Ovary (tissue), 9 donors: Measurements from ENCODE around the gene ACY1. TPM values are rescaled to one million over a fixed set of nuclear protein-coding genes. Genes with fewer than 3 reads are reported as not detected.

Experiments
- DNase-seq, 5 donors: peaks; one replicate each; pipeline ENCODE4 v3.0.0-alpha.2; 2019 to 2020
- H3K27ac ChIP-seq, 2 donors: fragments of 200-600 bp; one replicate each; pipeline versions ENCODE4 v1.5.1 to v1.8.0; 2019 to 2022
- H3K27me3 ChIP-seq: fragments of 200-600 bp; one replicate; pipeline ENCODE4 v1.8.0; 2022
- H3K36me3 ChIP-seq: fragments of 200-600 bp; sonication (generic); one replicate; pipeline ENCODE4 v1.5.1; 2019
- H3K4me1 ChIP-seq: one replicate; pipeline ENCODE4 v1.8.1; 2013; ENCODE audit warnings: mild to moderate bottlenecking, moderate library complexity; ENCODE audit not compliant: insufficient read depth
- H3K4me3 ChIP-seq: fragments of 200-600 bp; sonication (generic); one replicate; pipeline ENCODE4 v1.5.1; 2017
- H3K9me3 ChIP-seq, 2 donors: fragments of 200-600 bp in 1 of 2; sonication (generic) in 1 of 2; one replicate each; pipeline versions ENCODE4 v1.5.1 to v1.8.1; 2013 to 2019; ENCODE audit warnings: mild to moderate bottlenecking in 1 of 2, moderate library complexity in 1 of 2
- CTCF ChIP-seq, 3 donors: fragments of 450-650 bp in 2 of 3; fragments of 200-600 bp in 1 of 3; IDR thresholded peaks; one replicate each; pipeline versions ENCODE4 v1.5.1 to v1.8.0; 2016 to 2022; ENCODE audit warnings: antibody characterized with exemption in 3 of 3, mild to moderate bottlenecking in 1 of 3
- EP300 ChIP-seq: sonication (generic); formaldehyde crosslinking; IDR thresholded peaks from one replicate; pipeline ENCODE4 v1.6.1; 2017; ENCODE audit warnings: antibody characterized with exemption
- POLR2A ChIP-seq: fragments of 450-650 bp; IDR thresholded peaks from one replicate; pipeline ENCODE4 v1.6.1; 2017; ENCODE audit warnings: antibody characterized with exemption, mild to moderate bottlenecking, moderate library complexity
- WGBS, 3 donors: extraction: QIAGEN DNeasy Blood & Tissue Kit in 1 of 3; methylation state at CpG; one replicate each; pipeline versions ENCODE4 v1.1.5 to v1.1.7; 2013 to 2017; 5-methylcytosine and 5-hydroxymethylcytosine counted together
- intact Hi-C, 4 donors: fragments of 100-400 bp; cut with DNase I; formaldehyde crosslinking; loops; one replicate each; pipeline versions ENCODE4 v1.11.0 to v1.15.1; 2022 to 2023
- polyA plus RNA-seq, 2 donors: library from polyadenylated mRNA; stranded (reverse); fragments of 200-250 nt in 1 of 2; fragments of 350-450 nt in 1 of 2; fragmentation: Illumina TruSeq in 1 of 2; extraction: RNeasy Lipid Tissue Mini Kit (QIAGEN cat#74804) in 1 of 2; gene quantifications; one replicate each; pipeline ENCODE4 v1.2.3, GENCODE V29; 2013 to 2014
- total RNA-seq, 7 donors: library from RNA; depleted of rRNA in 2 of 7; stranded (reverse); fragments of >200 nt in 2 of 7; fragmentation: NEBNext Ultra II Directional in 3 of 7; extraction: Animal tissue kit (Norgen Biotek cat#: 25700) in 3 of 7; gene quantifications; one replicate each; pipeline versions ENCODE4 v1.1.0 to v1.2.4, GENCODE V29; 2016 to 2023
- donor health status: DM: no; HTN: no; CAD: no; lungs with moderate emphysema.
- donor health status: DM: no; HTN: no; CAD: no.
- donor health status: Bipolar disorder and iron deficiency.
- donor health status: DM: yes; HTN: yes; CAD: no.
- donor health status: DM: no; HTN: no; CAD: no.
- donor health status: DM: yes; HTN: yes; CAD: no.

ACY1 gene
- total and polyA plus RNA-seq, 9 donors: 8.4 to 27.4 (median 14.7) TPM

DNA sequence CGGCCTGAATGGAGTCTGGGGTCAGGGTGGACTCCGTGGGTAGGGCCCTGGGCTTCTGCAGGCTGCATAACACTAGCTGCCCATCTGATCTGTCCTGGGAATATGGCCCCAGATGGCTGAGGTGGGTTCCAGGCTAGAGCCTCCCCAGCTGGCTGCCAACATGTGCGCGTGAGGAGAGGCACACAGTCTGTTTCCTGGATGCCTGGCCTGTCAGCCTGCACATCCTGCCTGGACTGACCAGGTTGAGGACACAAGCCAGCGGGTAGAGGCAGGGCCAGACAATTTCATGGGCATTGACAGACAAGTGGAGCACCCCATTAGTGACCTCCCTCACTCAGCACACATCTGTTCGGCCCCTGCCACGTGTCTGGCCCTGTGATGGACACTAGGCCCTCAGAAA lies 42.1 kb downstream of the ACY1 start:
- Histone ChIP-seq H3K4me3 (no peak overlapping the region), H3K4me1 (no peaks in the 10 kb centered on the region), H3K36me3 (no peaks in the 10 kb centered on the region), H3K9me3 (no peaks in the 10 kb centered on the region), H3K27me3 (no peaks in the 10 kb centered on the region), H3K27ac (no peak overlapping the region)
- no peak for TF ChIP-seq CTCF (IDR thresholded peaks at IDR 0.05)
- no peak for TF ChIP-seq EP300
- TF ChIP-seq POLR2A: no peak
- intact Hi-C loops: no loop called here
- no peak for DNase-seq
- 71 to 97% (median 80%) methylated on average over 6 to 7 of the region's 7 CpGs for WGBS, 3 donors

DNA sequence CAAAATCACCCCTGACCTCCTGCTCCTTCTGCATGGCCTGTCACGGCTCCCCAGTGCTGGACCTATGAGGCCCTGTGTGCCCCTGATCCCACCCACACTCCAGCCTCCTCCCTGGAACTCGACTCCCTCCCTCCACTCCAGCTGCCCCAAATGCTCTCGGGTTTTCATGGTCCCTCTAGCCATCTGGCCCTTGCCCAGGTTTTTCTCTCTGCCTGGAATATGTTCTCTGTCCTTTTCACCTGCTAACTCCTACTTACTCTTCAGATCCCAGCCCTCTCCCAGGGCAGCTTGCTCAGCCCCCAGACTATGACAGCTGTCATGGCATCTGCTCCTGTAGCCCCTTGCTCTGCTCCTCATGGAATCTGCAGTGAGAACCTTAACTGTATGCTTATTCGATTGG lies 42.7 kb downstream of the ACY1 start:
- intact Hi-C loops: no loop called here
- H3K9me3 ChIP-seq: no peaks in the 10 kb centered on the region
- 34 to 37% (median 35%) methylated on average over 4 of the region's 4 CpGs for WGBS, 3 donors
- H3K4me3 ChIP-seq: no peak overlapping the region
- no peaks in the 10 kb centered on the region for H3K36me3 ChIP-seq
- H3K27me3 ChIP-seq: no peaks in the 10 kb centered on the region
- H3K4me1 ChIP-seq: no peaks in the 10 kb centered on the region
- no peak for TF ChIP-seq CTCF (IDR thresholded peaks at IDR 0.05)
- H3K27ac ChIP-seq: no peak overlapping the region
- DNase-seq: no peak

DNA sequence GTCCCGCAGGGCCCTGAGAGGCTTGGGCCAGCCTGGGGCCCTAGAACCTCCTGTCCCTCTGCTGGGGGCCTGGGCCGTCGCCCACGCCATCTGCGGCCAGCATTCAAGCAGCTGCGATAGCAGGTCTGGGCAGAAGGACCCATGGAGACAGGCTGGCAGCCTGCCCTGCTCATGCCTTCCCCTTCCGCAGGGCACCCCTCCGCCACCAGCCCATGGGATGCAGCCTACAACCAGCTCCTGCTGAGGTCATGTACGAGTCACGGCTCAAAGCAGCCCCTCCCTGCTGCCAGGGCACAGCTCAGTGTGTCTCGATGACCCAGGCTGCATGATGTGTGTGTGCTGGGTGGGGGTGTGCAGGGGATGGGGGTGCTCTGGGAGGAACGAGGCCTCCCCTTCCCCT lies 45.2 kb downstream of the ACY1 start:
- H3K27ac ChIP-seq: no peak overlapping the region
- no peaks in the 10 kb centered on the region for H3K4me1 ChIP-seq
- 69 to 93% (median 79%) methylated on average over 11 to 12 of the region's 12 CpGs for WGBS, 3 donors
- TF ChIP-seq CTCF (IDR thresholded peaks at IDR 0.05): no peak
- no peak for TF ChIP-seq EP300
- no peak for TF ChIP-seq POLR2A
- no peak overlapping the region for H3K4me3 ChIP-seq
- no peak for DNase-seq
- intact Hi-C loops: no loop called here
- H3K27me3 ChIP-seq: no peaks in the 10 kb centered on the region
- H3K9me3 ChIP-seq: no peaks in the 10 kb centered on the region
- no peaks in the 10 kb centered on the region for H3K36me3 ChIP-seq

DNA sequence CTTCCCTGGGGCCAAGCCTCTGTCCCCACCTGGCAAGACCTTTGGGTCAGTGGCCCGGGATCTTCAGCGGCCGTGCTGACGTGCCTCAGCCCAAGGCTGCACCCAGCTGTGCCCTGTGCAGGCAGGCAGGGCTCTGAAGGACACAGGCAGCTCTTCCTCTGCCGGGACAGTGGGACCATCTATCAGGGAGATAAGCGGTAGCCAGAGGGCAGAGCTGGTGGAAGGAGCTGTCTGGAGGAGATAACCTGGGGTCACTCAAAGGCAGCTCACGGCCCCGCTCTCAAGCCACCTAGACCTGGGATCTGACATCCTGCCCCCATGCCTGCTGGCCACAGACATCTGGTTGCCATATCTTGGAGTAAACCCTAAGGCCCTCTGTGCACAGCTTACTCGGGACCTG lies 45.7 kb downstream of the ACY1 start:
- WGBS, 3 donors: 57 to 66% (median 60%) methylated on average over 9 of the region's 9 CpGs
- Histone ChIP-seq H3K36me3 (no peaks in the 10 kb centered on the region), H3K4me1 (no peaks in the 10 kb centered on the region), H3K27me3 (no peaks in the 10 kb centered on the region), H3K4me3 (no peak overlapping the region), H3K27ac (no peak overlapping the region), H3K9me3 (no peaks in the 10 kb centered on the region)
- DNase-seq: no peak
- TF ChIP-seq CTCF (IDR thresholded peaks at IDR 0.05) (no peak), POLR2A (no peak), EP300 (no peak)
- intact Hi-C loops: no loop called here

- Histone ChIP-seq H3K4me1 (no peaks in the 10 kb centered on the region), H3K4me3 (no peak overlapping the region), H3K9me3 (no peaks in the 10 kb centered on the region), H3K36me3 (no peaks in the 10 kb centered on the region), H3K27ac (no peak overlapping the region), H3K27me3 (no peaks in the 10 kb centered on the region)
- intact Hi-C loops: no loop called here
- DNase-seq: no peak
- 71 to 86% (median 83%) methylated on average over 10 of the region's 10 CpGs for WGBS, 3 donors
- no peak for TF ChIP-seq CTCF (IDR thresholded peaks at IDR 0.05)
- no peak for TF ChIP-seq EP300
- TF ChIP-seq POLR2A: no peak
Measured at GRCh38 chr3:52029535-52029934, 46.2 kb downstream of the ACY1 start.
